GM19328 (cell line): ENCODE data around the gene RNGTT.

Experiments used
- ATAC-seq: cut with Tn5 transposase; IDR thresholded peaks from one replicate; pipeline ENCODE4 v1.9.1; 2021; ENCODE audit warnings: mild to moderate bottlenecking, moderate library complexity; ENCODE audit not compliant: unreplicated experiment

RNGTT gene

DNA sequence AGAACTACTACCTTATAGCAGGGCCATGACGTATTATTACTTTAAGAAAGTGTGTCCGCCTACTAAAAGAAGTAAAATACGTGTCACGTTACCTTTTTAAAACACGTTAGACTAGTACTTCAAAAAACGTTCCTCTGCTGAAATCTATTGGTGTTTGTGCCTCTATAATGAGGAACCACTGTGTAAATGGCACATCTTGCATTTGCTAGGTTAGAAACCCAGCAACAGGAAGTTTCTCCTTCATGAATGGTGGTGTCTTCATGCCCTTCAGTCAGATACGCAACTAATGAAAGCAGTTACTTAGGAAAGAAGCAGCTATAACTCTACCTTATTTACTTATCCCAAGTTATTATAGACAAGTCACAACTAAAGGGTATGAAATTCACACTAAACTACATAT is 343.5 kb downstream of the RNGTT start:
- no peak for ATAC-seq

DNA sequence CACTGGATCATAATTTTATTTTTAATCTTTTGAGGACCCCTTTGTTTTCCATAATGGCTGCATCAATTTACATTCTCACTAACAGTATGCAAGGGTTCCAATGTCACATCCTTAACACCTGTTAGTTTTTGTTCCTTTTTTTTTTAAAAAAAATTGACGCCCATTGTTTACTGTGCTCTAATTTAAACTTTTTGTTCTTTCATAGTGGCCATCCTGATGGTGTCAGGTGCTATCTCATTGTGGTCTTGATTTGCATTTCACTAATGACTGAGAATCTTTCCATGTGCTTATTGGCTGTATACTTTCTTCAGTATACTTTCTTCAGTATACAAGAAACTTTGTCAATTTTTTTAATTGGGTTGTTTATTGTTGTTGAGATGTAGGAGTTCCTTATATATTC is 347.0 kb downstream of the RNGTT start:
- peak; percentile 56 for ATAC-seq

DNA sequence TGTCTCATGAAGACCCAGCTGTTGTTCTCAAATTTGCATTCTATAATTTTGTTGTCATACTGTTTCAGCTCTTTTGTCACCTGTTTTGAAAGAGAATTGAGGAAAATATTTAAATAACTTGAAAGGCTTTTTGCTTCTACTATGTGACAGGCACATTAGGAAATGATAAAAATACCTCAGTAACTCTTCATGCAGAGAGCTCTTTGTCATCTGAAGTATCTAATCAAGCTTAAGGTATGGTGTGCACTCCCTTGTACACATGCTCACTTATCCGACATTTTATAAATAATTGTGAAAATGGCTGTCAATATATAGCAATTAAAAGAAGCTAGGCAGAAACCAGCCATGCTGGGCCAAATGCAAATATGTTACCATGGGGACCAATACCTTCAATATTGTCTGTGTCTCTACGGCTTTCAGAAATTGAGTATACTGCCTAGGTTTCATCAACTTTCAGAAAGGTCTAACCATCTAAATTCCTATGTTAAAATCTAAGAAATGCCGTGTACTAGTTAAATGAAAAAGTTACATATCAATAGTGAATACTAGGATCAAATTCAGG is 349.0 kb downstream of the RNGTT start:
- no peak for ATAC-seq

DNA sequence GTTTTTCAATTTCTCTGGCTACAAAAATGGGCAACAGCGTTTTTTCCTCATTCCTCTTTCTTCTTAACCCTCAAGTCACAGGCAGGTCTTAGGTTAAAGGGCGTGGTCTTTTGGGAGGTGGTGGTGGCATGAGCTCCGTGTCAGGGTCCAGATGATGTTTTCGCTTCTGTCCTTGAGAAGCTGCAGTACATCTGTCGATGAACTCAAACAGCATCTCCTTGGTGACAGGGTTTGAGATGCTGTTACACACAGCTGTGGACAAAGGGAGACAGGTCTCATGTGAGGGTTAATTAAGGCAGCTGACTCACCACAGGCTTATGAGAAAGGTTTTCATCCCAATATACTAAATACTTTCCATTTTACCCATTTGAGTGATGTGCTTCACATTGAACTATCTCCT is 350.8 kb downstream of the RNGTT start:
- ATAC-seq: peak; percentile 33

DNA sequence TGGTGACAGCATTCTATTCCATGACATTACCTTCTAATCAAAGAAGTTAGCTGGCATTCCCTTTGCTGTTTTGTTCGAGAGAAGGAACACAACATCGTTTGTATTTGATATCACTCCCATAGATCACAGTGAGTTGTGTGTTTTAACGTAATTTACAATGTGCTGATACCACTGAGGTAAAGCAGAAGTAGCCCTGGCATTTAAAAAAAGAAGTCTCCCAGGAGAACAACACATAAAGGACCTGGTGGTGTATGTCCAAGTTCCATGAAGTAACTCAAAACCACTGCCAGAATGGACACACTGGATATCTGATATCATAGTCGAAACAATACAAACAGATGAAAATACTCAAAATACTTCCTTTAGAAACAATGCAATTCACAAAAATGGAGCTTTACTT is 351.7 kb downstream of the RNGTT start:
- ATAC-seq: no peak

DNA sequence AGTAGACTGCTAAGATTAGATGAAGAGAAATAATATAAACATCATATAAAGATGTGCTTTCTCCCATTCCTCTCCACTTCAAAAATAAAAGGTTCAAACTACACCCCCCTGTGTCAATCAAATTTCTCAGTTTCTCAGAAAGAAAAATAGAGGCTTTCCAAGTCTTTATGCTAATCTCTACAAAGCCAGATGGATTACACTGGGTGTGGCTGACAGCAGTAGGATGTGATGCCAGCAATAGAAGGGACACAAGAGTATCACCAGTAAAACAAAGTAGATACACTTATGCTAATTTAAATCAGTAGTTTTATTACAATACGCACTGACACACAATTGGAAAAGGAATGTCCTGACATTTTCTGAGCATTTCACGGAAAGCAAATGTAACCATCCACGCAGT is 353.4 kb downstream of the RNGTT start:
- ATAC-seq: no peak

DNA sequence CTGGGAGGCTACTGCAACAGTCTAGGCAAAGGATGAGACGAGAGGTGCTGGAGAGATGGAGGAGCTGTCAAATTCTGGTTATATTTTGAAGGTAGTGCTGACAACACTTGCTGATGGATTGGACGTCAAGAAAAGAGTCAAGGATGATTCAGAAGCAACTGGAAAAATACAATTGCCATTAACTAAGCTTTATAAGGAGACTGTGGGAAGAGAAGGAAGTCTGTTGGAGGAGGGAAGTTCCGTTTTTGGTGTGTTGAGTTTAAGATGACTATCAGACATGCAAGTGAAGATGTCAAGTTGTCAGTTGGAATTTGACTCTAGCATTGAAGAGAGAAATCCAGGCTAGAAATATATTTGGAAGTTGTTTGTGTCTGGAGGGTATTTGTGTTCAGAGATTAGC is 358.1 kb downstream of the RNGTT start:
- no peak for ATAC-seq

DNA sequence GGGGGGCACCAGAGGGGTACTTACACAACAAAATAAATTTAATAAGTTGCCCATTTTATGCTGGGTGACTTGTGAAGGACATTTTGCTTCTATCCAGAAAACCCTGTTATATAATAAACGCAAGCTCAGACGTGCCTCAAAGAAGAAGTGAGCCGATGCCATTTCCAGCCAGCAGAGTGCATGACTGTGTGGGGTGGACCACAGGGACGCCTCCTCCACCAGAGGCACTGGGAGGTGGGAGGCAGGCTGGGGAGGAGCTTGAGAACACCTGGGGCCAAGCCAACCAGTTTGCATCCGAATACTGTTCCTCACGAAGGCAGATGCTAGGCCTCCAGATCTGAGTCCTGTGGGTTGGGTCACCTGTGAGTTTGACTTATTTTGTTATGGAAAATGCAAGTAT is 363.8 kb downstream of the RNGTT start:
- peak; percentile 85 for ATAC-seq

DNA sequence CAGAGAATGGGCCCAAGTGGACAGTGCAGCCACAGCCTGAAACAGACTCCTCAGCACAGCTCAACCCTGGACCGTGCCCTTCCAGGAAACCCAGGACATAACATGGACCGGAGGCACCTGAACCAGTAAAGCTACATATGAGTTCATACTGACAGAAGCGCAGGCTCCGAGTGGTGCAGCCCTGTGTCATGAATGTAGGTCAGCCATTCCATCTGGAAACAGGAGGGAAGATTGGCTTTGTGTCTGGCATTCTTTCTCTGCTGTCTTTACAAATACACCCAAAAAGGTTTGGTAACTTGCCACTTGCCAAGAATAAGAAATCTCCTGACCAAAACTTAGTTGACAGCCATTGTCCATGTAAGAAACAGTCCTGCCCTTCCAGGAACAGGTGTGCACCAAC is 366.6 kb downstream of the RNGTT start:
- ATAC-seq: no peak

DNA sequence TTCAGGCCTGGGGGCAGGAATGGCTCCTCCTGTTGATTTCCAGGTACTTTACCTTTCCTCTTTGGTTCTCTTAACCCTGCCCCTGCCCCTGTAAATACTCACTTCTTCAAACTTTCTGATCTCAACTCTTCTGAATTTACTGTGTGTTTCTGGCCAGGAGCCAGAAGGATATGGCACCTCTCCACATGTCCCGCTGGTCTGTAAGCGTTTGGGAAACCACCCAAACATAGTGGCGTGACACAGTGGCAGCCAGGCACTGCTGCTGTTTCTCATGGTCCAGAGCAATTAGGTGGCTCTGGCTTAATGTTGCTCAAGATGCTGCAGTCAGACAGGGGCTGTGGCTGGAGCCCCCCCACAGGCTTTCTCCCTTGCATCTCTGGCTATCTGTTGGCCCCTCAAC is 374.5 kb downstream of the RNGTT start:
- no peak for ATAC-seq

DNA sequence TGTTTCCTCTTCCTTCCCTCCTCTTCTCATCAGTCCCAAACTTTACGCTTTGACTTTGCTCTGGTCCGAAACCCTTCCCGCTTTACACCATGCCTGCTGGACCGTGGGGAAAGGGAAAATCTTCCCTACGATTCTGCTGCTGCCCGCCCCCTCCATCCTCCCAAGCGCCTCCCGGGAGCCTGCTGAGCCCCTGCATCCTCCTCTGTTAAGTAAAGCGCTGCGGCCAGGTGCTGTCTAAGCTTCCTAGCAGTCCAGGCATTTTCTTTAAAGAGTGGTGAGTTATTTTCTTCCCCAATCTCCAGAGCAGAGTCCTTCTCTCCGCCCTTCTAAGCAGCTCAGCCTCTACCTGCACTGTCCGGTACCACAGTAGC is 376.3 kb downstream of the RNGTT start:
- ATAC-seq: no peak

DNA sequence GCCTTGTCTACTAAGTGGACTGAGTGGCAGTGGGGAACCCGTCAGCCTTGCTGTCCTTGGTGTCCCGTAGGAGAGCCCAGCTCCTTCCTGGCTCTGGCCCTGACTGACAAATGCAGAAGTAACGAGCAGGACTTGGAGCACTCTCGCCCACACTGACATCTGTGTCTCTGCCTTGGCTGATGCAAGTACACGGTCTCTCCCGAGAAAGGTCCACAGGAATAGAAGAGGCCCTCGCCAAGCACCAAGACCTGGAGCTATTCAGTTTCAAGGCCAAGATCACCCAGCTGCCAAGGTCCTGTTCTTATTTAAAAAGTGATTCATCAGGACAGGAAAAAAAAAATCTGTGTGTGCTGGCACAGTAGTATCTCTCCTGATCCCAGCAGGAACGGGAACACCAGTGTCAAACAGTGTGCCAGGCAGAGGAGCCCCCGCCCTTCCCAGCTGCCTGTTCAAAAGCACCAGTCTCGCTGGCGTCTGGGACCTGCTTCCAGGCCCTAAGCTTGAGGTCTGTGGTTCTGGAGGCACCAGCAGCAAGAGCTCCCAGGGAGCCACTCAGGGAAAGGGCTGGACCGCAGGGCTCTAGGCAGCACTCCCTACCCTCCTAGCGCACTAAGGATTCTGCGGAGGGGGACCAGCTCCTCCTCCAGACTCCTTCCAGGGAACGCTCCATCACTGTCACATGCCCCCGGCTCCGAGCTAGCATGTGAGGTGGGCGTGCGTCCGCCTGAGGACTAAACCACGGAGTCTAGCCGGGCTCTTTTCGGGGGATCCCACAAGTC is 376.9 kb downstream of the RNGTT start:
- no peak for ATAC-seq

DNA sequence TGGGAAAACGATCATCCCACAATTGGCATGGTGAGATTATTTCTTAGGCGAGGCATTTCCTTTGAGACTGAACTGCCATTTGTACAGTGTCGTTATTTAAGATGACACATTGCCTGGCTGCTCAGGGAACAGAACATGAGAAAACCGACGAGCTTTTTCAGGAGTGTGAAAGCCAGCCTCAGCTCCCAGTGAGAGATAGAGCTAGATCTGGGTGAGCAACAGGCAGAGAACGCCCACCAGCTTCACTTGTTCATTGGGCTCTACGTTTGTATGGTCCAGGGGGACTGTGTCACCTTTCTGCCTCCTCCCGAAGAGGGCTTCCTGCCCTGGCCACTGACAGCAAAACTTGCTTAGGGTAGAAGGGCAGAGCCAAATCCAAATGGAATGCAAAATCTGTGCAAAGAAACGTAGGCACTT is 378.1 kb downstream of the RNGTT start:
- ATAC-seq: no peak

DNA sequence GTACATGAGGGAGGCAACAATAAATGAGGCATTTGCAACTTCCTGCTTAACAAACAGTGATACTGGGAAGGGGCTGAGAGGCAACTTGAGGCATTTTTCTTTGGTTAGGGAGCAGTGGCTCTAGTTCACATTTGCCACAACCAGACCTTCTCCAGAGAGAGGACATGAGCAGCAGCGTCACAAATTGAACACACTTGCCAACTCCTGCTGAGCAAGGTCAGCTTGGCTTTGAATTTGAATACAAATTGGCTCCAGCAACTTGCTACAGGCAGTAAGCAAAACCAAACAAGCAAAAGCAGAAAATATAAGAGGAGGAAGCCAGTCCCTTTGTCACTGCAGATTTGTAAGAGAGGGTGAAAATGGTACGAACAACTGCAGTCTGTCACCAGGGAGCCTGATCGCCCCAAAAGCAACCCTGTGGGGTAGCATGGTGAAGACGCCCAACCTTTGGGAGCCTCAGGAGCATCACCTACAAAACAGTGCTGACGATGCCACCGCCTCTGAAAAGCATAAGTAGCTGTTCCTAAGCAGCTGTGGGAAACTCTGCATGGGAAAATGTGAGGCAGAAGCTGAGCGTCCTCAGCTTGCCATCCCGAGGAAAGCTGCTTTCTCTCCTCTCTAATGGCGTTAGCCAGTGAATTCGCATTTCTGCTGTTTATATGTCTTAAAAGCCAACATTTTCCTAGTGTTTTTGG is 378.7 kb downstream of the RNGTT start:
- no peak for ATAC-seq

DNA sequence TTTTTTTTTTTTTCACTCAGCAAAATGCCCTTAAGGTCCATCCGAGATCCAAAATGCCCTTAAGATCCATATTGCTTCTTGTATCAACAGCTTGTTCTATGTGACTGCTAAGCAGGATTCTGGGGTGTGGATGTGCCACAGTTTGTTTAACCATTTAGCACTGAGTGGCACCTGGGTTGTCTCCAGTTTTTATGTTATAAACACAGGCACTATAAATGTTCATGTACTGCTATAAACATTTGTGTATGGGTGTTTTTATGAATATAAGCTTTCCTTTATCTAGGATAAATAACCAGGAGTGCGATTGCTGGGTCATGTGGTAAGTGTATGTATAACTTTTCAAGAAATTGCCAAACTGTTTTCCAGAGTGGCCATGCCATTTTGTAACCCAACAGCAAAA is 386.0 kb downstream of the RNGTT start:
- no peak for ATAC-seq

DNA sequence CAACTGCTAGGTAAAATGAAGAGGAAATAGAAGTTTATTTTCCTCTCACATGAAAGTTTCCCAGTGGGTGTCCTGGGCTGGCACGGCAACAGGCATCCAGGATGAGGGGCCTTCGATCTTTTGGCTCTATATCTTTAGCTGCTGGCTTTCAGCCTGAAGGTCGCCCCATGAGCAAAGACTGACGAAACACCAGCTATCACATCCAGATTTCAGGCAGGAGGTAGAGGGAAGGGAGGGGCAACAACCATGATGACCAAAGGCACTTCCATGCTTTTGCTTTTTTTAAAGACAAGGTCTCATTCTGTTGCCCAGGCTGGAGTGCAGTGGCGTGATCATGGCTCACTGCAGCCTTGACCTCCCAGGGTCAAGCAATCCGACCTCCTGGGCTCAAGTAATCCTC is 387.9 kb downstream of the RNGTT start:
- ATAC-seq: no peak

DNA sequence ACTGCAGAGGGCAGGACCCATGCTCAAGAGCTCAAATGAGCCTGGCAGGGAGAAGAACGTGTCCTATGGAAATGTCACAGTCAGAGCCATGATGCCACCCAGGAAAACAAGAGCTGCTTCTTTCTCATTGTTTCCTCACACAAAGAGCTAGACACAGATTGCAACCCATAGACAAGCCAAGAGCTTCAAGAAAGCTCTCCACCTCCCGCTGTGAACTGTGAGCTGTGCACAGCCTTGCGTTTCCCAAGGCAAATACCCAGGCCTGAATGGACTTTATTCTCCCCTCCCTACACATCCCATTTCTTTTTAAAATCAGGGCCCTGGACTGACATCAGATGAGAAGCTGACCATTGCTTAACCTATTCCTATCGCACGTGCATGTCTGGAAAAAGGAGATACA is 388.8 kb downstream of the RNGTT start:
- no peak for ATAC-seq

DNA sequence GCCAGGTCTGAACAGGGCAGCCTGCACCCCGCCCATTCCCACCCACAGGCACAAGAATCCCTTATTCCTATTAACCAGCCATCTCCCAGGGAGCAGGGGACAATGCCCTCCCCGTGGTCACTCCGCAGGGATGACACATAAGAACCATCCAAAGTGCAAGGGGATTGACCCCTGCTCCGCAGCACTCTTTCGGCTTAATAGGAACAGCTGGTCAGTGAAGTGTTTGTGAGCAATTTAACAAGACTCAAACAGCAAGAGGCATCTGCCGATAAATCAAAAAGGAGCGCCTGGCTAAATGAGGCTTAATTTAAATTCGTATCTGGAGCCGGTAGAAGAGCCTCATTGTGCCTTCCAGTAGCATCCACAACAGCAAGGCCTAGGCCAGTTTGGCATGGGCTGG is 389.4 kb downstream of the RNGTT start:
- no peak for ATAC-seq

DNA sequence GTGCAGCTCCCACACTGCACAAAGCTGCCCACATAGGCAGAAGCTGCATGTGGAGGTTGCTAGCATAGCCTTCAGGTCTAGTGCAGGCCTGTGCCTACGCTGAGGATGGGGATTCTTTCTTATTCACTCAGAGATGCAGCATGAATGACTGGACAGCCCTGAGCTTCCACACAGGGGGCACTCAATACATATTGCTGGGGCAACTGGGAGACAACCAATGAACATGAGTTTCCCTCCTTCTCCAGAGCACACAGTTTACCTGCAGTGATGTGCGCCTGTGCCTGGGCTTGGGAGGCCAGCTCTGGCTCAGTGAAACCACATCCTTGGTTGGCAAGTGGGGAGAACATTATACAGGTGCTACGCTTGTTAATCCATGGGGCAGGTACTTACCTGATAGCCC is 389.9 kb downstream of the RNGTT start:
- ATAC-seq: no peak

DNA sequence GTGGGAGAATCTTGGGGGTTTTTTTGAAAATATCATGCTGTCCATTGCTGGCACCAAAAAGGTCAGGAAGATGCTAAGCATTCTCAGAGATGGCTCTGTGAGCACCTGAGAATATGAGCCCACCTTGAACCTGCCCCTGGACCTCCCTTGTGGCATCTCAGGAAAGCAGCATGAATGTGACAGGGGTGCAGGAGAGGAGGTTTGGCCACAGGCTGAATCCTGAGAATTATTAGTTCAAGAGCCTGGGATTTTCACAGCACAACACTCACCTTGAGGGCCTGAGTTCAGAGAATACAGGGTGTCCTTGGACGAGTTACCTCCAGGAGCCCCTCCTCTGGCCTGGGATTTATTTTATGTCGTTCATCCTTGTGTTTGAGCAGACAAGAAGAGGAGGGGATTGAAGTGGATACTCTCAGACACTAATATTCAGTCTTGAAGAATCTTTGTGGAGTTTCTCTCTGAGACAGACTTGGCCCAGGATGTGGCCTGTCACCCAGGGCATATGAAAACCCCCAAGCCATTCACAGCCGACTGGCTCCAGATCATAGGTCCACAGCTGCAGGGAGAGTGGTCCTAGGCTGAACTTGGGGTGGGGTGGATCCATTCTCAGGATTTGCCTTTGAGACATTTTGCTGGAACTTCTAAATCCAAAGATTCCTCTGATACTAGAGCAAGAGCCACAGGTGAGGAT is 390.8 kb downstream of the RNGTT start:
- ATAC-seq: no peak

DNA sequence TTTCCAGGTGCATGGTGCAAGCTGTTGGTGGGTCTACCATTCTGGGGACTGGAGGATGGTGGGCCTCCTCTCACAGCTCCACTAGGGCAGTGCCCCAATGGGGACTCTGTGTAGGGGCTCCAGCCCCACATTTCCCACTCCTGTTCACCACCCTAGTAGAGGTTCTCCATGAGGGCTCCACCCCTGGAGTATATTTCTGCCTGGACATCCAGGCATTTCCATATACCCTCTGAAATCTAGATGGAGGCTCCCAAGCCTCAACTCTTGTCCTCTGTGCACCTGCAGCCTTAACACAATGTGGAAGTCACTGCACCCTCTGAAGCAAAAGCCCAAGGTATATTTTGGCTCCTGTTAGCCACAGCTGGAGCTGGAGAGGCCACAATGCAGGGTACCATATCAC is 393.5 kb downstream of the RNGTT start:
- no peak for ATAC-seq

DNA sequence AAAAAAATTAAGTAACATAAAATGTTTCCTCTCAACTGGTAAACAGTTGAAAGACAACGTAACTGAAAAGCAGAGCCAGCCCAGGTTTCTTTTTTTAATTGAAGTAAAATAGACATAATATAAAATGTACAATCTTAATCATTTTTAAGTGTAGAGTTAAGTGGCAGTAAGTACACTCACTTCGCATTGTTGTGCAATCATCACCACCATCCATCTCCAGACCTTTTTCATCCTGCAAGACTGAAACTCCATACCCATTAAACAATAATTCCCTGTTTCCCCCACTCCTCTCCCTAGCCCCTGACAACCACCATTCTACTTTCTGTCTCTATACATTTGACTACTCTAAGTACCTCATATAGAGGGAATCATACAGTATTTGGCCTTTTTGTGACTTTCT is 395.7 kb downstream of the RNGTT start:
- no peak for ATAC-seq
